Heart left ventricle (tissue), 13 donors: ENCODE results near the gene EHD2.

ENCODE experiments used
- POLR2A ChIP-seq, 2 donors: fragments of 450-650 bp; IDR thresholded peaks; one replicate each; pipeline ENCODE4 v1.6.1; 2017; ENCODE audit warnings: antibody characterized with exemption in 2 of 2, mild to moderate bottlenecking in 2 of 2, moderate library complexity in 2 of 2
- TF ChIP-seq, protein P1 (sequence below), 12 donors: fragments of 200-600 bp; sonication (generic) in 4 of 12; IDR thresholded peaks; one replicate each; pipeline versions ENCODE4 v1.5.0 to v1.8.0; 2018 to 2022; ENCODE audit warnings: antibody characterized with exemption in 12 of 12, mild to moderate bottlenecking in 5 of 12
- donor health status: ischemic (EF 13 %, LVEDD 7.1; RV severe dilation, severe dysfunction).
- donor health status: DM: no; HTN: yes; CAD: no.
- donor health status: DM: no; HTN: no; CAD: no.
- donor health status: ischemic (EF 25% LVEDD 6.9; RV normal size, moderate dysfunction).
- donor health status: ischemic (EF 25% LVEDD 5.7; RV mildly dilated, moderate dysfunction).
- donor health status: ischemic (EF 35%, LVEDD 5.7; RV mildly dilated, moderate dysfunction).
- donor health status: nonischemic (EF 11% LVEDD 7.7; RV severe dilation, severe dysfunction).
- donor health status: DM: yes; HTN: yes; CAD: no.
- donor health status: PGD.
- donor health status: ischemic (EF 29% LVEDD 5.4; RV normal size, mild dysfunction).
- donor health status: nonischemic (EF 23%, LVEDD 6.1; RV moderate dilation, normal function).

DNA sequence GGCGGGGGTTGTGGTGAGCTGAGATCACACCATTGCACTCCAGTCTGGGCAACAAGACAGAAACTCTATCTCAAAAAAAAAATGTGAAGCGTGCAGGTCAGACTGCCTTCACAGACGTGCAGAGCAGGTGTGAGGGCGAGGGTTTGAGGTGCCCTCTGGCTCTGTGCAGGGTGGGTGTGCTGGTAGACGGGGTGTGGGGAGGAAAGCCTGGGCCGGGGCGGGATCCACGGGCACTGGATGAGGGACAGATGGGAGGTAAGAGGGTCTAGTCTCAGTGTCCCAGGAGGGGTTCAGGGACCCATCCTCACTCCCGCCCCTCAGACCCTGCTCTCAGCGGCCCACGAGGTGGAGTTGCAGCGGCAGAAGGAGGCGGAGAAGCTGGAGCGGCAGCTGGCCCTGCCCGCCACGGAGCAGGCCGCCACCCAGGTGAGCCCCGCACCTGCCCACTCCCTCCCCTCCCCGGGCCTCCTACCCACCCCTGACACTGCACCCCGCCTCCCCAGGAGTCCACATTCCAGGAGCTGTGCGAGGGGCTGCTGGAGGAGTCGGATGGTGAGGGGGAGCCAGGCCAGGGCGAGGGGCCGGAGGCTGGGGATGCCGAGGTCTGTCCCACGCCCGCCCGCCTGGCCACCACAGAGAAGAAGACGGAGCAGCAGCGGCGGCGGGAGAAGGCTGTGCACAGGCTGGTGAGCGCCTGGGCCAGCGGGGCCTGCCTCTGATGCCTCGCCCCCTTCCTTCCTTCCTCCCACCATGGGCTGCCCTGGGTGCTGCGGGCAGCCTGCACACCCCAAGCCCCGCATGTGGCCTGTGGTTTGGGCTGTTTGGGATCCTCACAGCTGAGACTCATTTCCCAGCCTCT lies 41.2 kb downstream of the EHD2 start:
- TF ChIP-seq, protein P1, sequence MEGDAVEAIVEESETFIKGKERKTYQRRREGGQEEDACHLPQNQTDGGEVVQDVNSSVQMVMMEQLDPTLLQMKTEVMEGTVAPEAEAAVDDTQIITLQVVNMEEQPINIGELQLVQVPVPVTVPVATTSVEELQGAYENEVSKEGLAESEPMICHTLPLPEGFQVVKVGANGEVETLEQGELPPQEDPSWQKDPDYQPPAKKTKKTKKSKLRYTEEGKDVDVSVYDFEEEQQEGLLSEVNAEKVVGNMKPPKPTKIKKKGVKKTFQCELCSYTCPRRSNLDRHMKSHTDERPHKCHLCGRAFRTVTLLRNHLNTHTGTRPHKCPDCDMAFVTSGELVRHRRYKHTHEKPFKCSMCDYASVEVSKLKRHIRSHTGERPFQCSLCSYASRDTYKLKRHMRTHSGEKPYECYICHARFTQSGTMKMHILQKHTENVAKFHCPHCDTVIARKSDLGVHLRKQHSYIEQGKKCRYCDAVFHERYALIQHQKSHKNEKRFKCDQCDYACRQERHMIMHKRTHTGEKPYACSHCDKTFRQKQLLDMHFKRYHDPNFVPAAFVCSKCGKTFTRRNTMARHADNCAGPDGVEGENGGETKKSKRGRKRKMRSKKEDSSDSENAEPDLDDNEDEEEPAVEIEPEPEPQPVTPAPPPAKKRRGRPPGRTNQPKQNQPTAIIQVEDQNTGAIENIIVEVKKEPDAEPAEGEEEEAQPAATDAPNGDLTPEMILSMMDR (IDR thresholded peaks at IDR 0.05): no peak
- no peak for TF ChIP-seq POLR2A (IDR thresholded peaks at IDR 0.05)
